H1 (cell line): ENCODE data around the gene INPP5A.

ENCODE experiments used
- ATF3 ChIP-seq: IDR thresholded peaks from 2 replicates; pipeline ENCODE4 v1.6.1; 2011; ENCODE audit warnings: low read depth, mild to moderate bottlenecking, low read length; ENCODE audit not compliant: insufficient read depth
- BRCA1 ChIP-seq: IDR thresholded peaks from 2 replicates; pipeline ENCODE4 v1.6.1; 2012; ENCODE audit warnings: low read depth, low read length, improper control_type of control experiment
- CTCF ChIP-seq, 3 experiments: IDR thresholded peaks; 1 replicate in 2 of 3; 2 replicates in 1 of 3; pipeline versions ENCODE4 v1.5.1 to v1.6.1; 2011; ENCODE audit warnings: low read length in 3 of 3, mild to moderate bottlenecking in 3 of 3, inconsistent platforms in 2 of 3, low read depth in 1 of 3, moderate library complexity in 1 of 3; ENCODE audit not compliant: insufficient read depth in 1 of 3; ENCODE audit errors: control extremely low read depth in 1 of 3
- EP300 ChIP-seq, 2 experiments: IDR thresholded peaks; 1 replicate in 1 of 2; 2 replicates in 1 of 2; pipeline ENCODE4 v1.6.1; 2011 to 2012; ENCODE audit warnings: low read depth in 2 of 2, low read length in 2 of 2, mild to moderate bottlenecking in 2 of 2, borderline replicate concordance in 1 of 2, inconsistent platforms in 1 of 2, moderate library complexity in 1 of 2
- EZH2 ChIP-seq: fragments of 200-600 bp; sonication (generic); IDR thresholded peaks from 2 replicates; pipeline ENCODE4 v1.7.1; 2012; ENCODE audit warnings: low read depth, mild to moderate bottlenecking, moderate library complexity, low read length, inconsistent platforms; ENCODE audit not compliant: severe bottlenecking
- KDM1A ChIP-seq: fragments of 200-600, 300-600 bp; sonication (generic); IDR thresholded peaks from 2 replicates; pipeline ENCODE4 v1.7.1; 2016; ENCODE audit warnings: mild to moderate bottlenecking, low read length, borderline replicate concordance
- POLR2A ChIP-seq, 2 experiments: IDR thresholded peaks; 1 replicate in 1 of 2; 2 replicates in 1 of 2; pipeline ENCODE4 v1.6.1; 2011; ENCODE audit warnings: low read depth in 2 of 2, low read length in 2 of 2, mild to moderate bottlenecking in 2 of 2; ENCODE audit errors: control extremely low read depth in 1 of 2
- POLR2AphosphoS5 ChIP-seq: IDR thresholded peaks from 2 replicates; pipeline ENCODE4 v1.6.1; 2011; ENCODE audit warnings: low read depth, low read length
- SP1 ChIP-seq: IDR thresholded peaks from 2 replicates; pipeline ENCODE4 v1.6.1; 2011; ENCODE audit warnings: low read depth, low read length
- SRF ChIP-seq: IDR thresholded peaks from 2 replicates; pipeline ENCODE4 v1.6.1; 2011; ENCODE audit warnings: mild to moderate bottlenecking, low read depth, low read length, moderate library complexity
- YY1 ChIP-seq: IDR thresholded peaks from 2 replicates; pipeline ENCODE4 v1.6.1; 2011; ENCODE audit warnings: low read depth, mild to moderate bottlenecking, low read length

GRCh38 chr10:132554991-132555647 lies 17.5 kb downstream of the INPP5A start:
- no peak for TF ChIP-seq CTCF (IDR thresholded peaks at IDR 0.05; ENCODE audit: control extremely low read depth in 1 of 3, insufficient read depth in 1 of 3, low read depth in 1 of 3, low read length in 3 of 3)
- TF ChIP-seq EZH2: no peak
- TF ChIP-seq POLR2A (IDR thresholded peaks at IDR 0.05; ENCODE audit: control extremely low read depth in 1 of 2, low read depth in 2 of 2, low read length in 2 of 2): no peak
- no peak for TF ChIP-seq POLR2AphosphoS5
- no peak for TF ChIP-seq YY1
- TF ChIP-seq KDM1A: no peak
- TF ChIP-seq ATF3: no peak
- TF ChIP-seq SRF: no peak
- no peak for TF ChIP-seq EP300 (IDR thresholded peaks at IDR 0.05; ENCODE audit: borderline replicate concordance in 1 of 2, low read depth in 2 of 2, low read length in 2 of 2)
- no peak for TF ChIP-seq SP1
- no peak for TF ChIP-seq BRCA1
